Large intestine (tissue), 3 donors: ENCODE measurements around the gene CNNM2. TPM values are rescaled to one million over a fixed set of nuclear protein-coding genes. Genes with fewer than 3 reads are reported as not detected.
"Not testable (repeated sequence)": the region's sequence is repeated elsewhere in the genome, so short reads cannot be mapped to it uniquely, and the experiment has no call there.

Source experiments
- DNase-seq, 2 donors: peaks; one replicate each; pipeline versions ENCODE4 v3.0.0 to v3.0.0-alpha.2; 2013
- H3K27ac ChIP-seq: one replicate; pipeline ENCODE4 v1.5.1; 2013; ENCODE audit warnings: low read length
- H3K27me3 ChIP-seq: 2 replicates; pipeline ENCODE4 v1.6.1; 2013; ENCODE audit warnings: low read length; ENCODE audit not compliant: control insufficient read depth, insufficient read depth
- H3K36me3 ChIP-seq: 2 replicates; pipeline ENCODE4 v1.6.1; 2013; ENCODE audit warnings: low read length; ENCODE audit not compliant: control insufficient read depth, insufficient read depth
- H3K4me1 ChIP-seq: one replicate; pipeline ENCODE4 v1.6.1; 2013; ENCODE audit warnings: low read length; ENCODE audit not compliant: control insufficient read depth, insufficient read depth
- H3K4me3 ChIP-seq: one replicate; pipeline ENCODE4 v1.5.1; 2013; ENCODE audit warnings: low read length
- H3K9me3 ChIP-seq: one replicate; pipeline ENCODE4 v1.6.1; 2013; ENCODE audit warnings: mild to moderate bottlenecking, low read depth, low read length, moderate library complexity; ENCODE audit not compliant: control insufficient read depth
- WGBS: methylation state at CpG from one replicate; pipeline ENCODE4 v1.1.5; 2013; ENCODE audit warnings: low lambda C conversion rate; ENCODE audit not compliant: insufficient coverage; 5-methylcytosine and 5-hydroxymethylcytosine counted together
- polyA plus RNA-seq: library from polyadenylated mRNA; unstranded; fragments of 120-200 nt; gene quantifications from one replicate; pipeline ENCODE4 v1.2.1, GENCODE V29; 2013

Gene CNNM2
- polyA plus RNA-seq, 1 donor: 12.5 TPM

- no peaks in the 10 kb centered on the region for H3K27me3 ChIP-seq
- no peaks in the 10 kb centered on the region for H3K4me1 ChIP-seq
Observed at GRCh38 chr10:103114876-103115275, 196.8 kb downstream of the CNNM2 start.

GRCh38 chr10:103117247-103117646 is 199.2 kb downstream of the CNNM2 start:
- Histone ChIP-seq H3K27me3 (no peaks in the 10 kb centered on the region), H3K9me3 (no peaks in the 10 kb centered on the region), H3K4me3 (no peak overlapping the region), H3K27ac (no peak overlapping the region), H3K36me3 (peaks cover 4% of the 10 kb centered on the region), H3K4me1 (peaks cover 7% of the 10 kb centered on the region)
- no peak for DNase-seq
- 100% methylated on average over 1 of the region's 2 CpGs for WGBS

More at GRCh38 chr10:103114876-103115275, 196.8 kb downstream of the CNNM2 start:
- DNase-seq: no peak
- H3K4me3 ChIP-seq: no peak overlapping the region
- no CpG with 5 or more reads among the region's 6 CpGs for WGBS
- no peaks in the 10 kb centered on the region for H3K9me3 ChIP-seq
- no peak overlapping the region for H3K27ac ChIP-seq
- peaks cover 4% of the 10 kb centered on the region for H3K36me3 ChIP-seq

GRCh38 chr10:103120546-103120945 is 202.5 kb downstream of the CNNM2 start:
- Histone ChIP-seq H3K9me3 (no peaks in the 10 kb centered on the region), H3K36me3 (peaks cover 8% of the 10 kb centered on the region), H3K27me3 (no peaks in the 10 kb centered on the region), H3K27ac (no peak overlapping the region), H3K4me1 (peaks cover 7% of the 10 kb centered on the region), H3K4me3 (no peak overlapping the region)
- 83% methylated on average over 1 of the region's 2 CpGs for WGBS
- no peak for DNase-seq

GRCh38 chr10:103120977-103121735 is 203.1 kb downstream of the CNNM2 start:
- peaks cover 12% of the 10 kb centered on the region for H3K36me3 ChIP-seq
- H3K27ac ChIP-seq: peak overlapping the region; percentile 35
- WGBS: no CpG with 5 or more reads among the region's 2 CpGs
- DNase-seq: peak; percentile 45 to 65
- no peaks in the 10 kb centered on the region for H3K27me3 ChIP-seq
- no peaks in the 10 kb centered on the region for H3K9me3 ChIP-seq
- H3K4me1 ChIP-seq: peaks cover 7% of the 10 kb centered on the region
- no peak overlapping the region for H3K4me3 ChIP-seq

GRCh38 chr10:103123282-103124024 is 205.4 kb downstream of the CNNM2 start:
- H3K4me3 ChIP-seq: no peak overlapping the region
- WGBS: 100% methylated on average over 2 of the region's 7 CpGs
- DNase-seq: no peak
- H3K36me3 ChIP-seq: peaks cover 13% of the 10 kb centered on the region
- H3K27me3 ChIP-seq: no peaks in the 10 kb centered on the region
- H3K27ac ChIP-seq: no peak overlapping the region
- H3K4me1 ChIP-seq: peaks cover 7% of the 10 kb centered on the region
- peaks cover 3% of the 10 kb centered on the region for H3K9me3 ChIP-seq

GRCh38 chr10:103124420-103125096 is 206.5 kb downstream of the CNNM2 start:
- H3K27me3 ChIP-seq: no peaks in the 10 kb centered on the region
- no peak overlapping the region for H3K27ac ChIP-seq
- H3K4me1 ChIP-seq: peaks cover 7% of the 10 kb centered on the region
- no peak overlapping the region for H3K4me3 ChIP-seq
- DNase-seq: no peak
- peaks cover 3% of the 10 kb centered on the region for H3K9me3 ChIP-seq
- WGBS: 100% methylated on average over 4 of the region's 4 CpGs
- H3K36me3 ChIP-seq: peaks cover 11% of the 10 kb centered on the region

- no peak for DNase-seq
- Histone ChIP-seq H3K4me3 (no peak overlapping the region), H3K36me3 (peaks cover 11% of the 10 kb centered on the region), H3K4me1 (peaks cover 7% of the 10 kb centered on the region), H3K27ac (no peak overlapping the region), H3K27me3 (no peaks in the 10 kb centered on the region), H3K9me3 (peaks cover 3% of the 10 kb centered on the region)
- WGBS: no CpG with 5 or more reads among the region's 9 CpGs
Observed at GRCh38 chr10:103125323-103126267, 207.5 kb downstream of the CNNM2 start.

GRCh38 chr10:103127241-103127640 is 209.1 kb downstream of the CNNM2 start:
- Histone ChIP-seq H3K27me3 (no peaks in the 10 kb centered on the region), H3K4me1 (no peaks in the 10 kb centered on the region), H3K36me3 (peaks cover 15% of the 10 kb centered on the region), H3K27ac (no peak overlapping the region), H3K4me3 (no peak overlapping the region), H3K9me3 (peaks cover 3% of the 10 kb centered on the region)
- WGBS: 89% methylated on average over 1 of the region's 1 CpG
- no peak for DNase-seq

GRCh38 chr10:103130180-103130579 is 212.1 kb downstream of the CNNM2 start:
- H3K36me3 ChIP-seq: peaks cover 22% of the 10 kb centered on the region
- not testable (repeated sequence) for H3K4me1 ChIP-seq, H3K9me3 ChIP-seq, H3K27ac ChIP-seq, H3K4me3 ChIP-seq, DNase-seq, H3K27me3 ChIP-seq
- no CpG with 5 or more reads among the region's 5 CpGs for WGBS
